HepG2 (cell line): Measurements from ENCODE around the gene NFKB2. TPM values are rescaled to one million over a fixed set of nuclear protein-coding genes. Genes with fewer than 3 reads are reported as not detected.

Experiments
- ATAC-seq: fragments of 200-7000 bp; cut with Tn5 transposase; 3 replicates; pipeline ENCODE4 v1.9.1; 2020; ENCODE audit warnings: mild to moderate bottlenecking, moderate library complexity
- BruUV-seq: library from RNA; stranded (reverse); fragments of 400-500 nt; replicated peaks from 2 replicates; lab custom pipeline; 2021; lab: Mats Ljungman, UMichigan
- CTCF ChIA-PET: fragments of 300-600 bp; formaldehyde crosslinking; extraction: SDS; loops from one replicate; lab custom pipeline; 2021; ENCODE audit warnings: low total read pairs, inconsistent platforms, low intra/inter-chr PET ratio; lab: Yijun Ruan, JAX
- POLR2A ChIA-PET: fragments of 350-600 bp; sonication (Branson Sonifier 250); formaldehyde crosslinking; loops from one replicate; lab custom pipeline; 2020; ENCODE audit warnings: antibody characterized with exemption, inconsistent platforms; lab: Yijun Ruan, JAX
- DNase-seq: peaks from one replicate; pipeline ENCODE4 v3.0.0-alpha.2; 2015; ENCODE audit warnings: low spot score
- FAIRE-seq: peaks from 3 replicates; lab custom pipeline; 2011; peaks lifted over from hg19 to GRCh38; lab: Jason Lieb, UNC
- H2AFZ ChIP-seq: one replicate; pipeline ENCODE4 v1.6.1; 2011; ENCODE audit warnings: low read length, inconsistent platforms
- H3K27ac ChIP-seq: fragments of 300-600 bp; 3 replicates; pipeline ENCODE4 v1.8.0; 2011; ENCODE audit warnings: mixed run types, mild to moderate bottlenecking, mixed read lengths, low read length, inconsistent platforms; ENCODE audit not compliant: insufficient read depth; ENCODE audit errors: extremely low read length
- H3K27me3 ChIP-seq, 2 experiments: fragments of 200-600 bp in 1 of 2; 2 replicates in 1 of 2; 3 replicates in 1 of 2; pipeline versions ENCODE4 v1.6.0 to v1.8.0; 2011; ENCODE audit warnings: low read length in 2 of 2, mild to moderate bottlenecking in 2 of 2, moderate library complexity in 2 of 2, inconsistent platforms in 1 of 2; ENCODE audit not compliant: insufficient read depth in 2 of 2, control insufficient read depth in 1 of 2
- H3K36me3 ChIP-seq, 2 experiments: fragments of 200-600 bp in 1 of 2; replicated peaks in 1 of 2; 2 replicates in 1 of 2; 3 replicates in 1 of 2; pipeline versions ENCODE4 v1.5.1 to v1.8.0; 2011; ENCODE audit warnings: low read length in 2 of 2, inconsistent platforms in 1 of 2; ENCODE audit not compliant: insufficient read depth in 2 of 2, control insufficient read depth in 1 of 2
- H3K4me1 ChIP-seq: 2 replicates; pipeline ENCODE4 v1.5.1; 2012; ENCODE audit warnings: low read length, inconsistent platforms; ENCODE audit not compliant: insufficient read depth
- H3K4me2 ChIP-seq: 2 replicates; pipeline ENCODE4 v1.6.0; 2011; ENCODE audit warnings: low read depth, low read length, inconsistent platforms
- H3K4me3 ChIP-seq, 3 experiments: fragments of 200-600 bp in 1 of 3; sonication (generic), shearing (Covaris generic) in 1 of 3; replicated peaks in 1 of 3; 2 replicates each; pipeline ENCODE4 v1.5.1; 2011 to 2016; ENCODE audit warnings: low read length in 3 of 3, inconsistent platforms in 2 of 3, low read depth in 2 of 3, mild to moderate bottlenecking in 2 of 3, control low read depth in 1 of 3, mixed read lengths in 1 of 3; ENCODE audit not compliant: insufficient read depth in 1 of 3
- H3K79me2 ChIP-seq: one replicate; pipeline ENCODE4 v1.6.1; 2011; ENCODE audit warnings: low read length, inconsistent platforms; ENCODE audit not compliant: insufficient read depth
- H3K9ac ChIP-seq: 2 replicates; pipeline ENCODE4 v1.6.0; 2011; ENCODE audit warnings: mild to moderate bottlenecking, low read depth, low read length, inconsistent platforms; ENCODE audit not compliant: insufficient read depth
- H3K9me3 ChIP-seq: 2 replicates; pipeline ENCODE4 v1.5.1; 2012; ENCODE audit warnings: mild to moderate bottlenecking, low read length
- H4K20me1 ChIP-seq: 2 replicates; pipeline ENCODE4 v1.6.0; 2011; ENCODE audit warnings: inconsistent platforms, mild to moderate bottlenecking, low read length, moderate library complexity; ENCODE audit not compliant: insufficient read depth
- DPF2 ChIP-seq: sonication (generic); formaldehyde crosslinking; IDR thresholded peaks from 2 replicates; pipeline ENCODE4 v1.4.0; 2020; ENCODE audit warnings: mild to moderate bottlenecking, low read depth, missing genetic modification reagents, borderline replicate concordance
- GFI1 ChIP-seq: sonication (generic); formaldehyde crosslinking; IDR thresholded peaks from 2 replicates; pipeline ENCODE4 v1.5.0; 2020; ENCODE audit warnings: missing genetic modification reagents, mild to moderate bottlenecking, borderline replicate concordance
- HDAC2 ChIP-seq: sonication (generic); formaldehyde crosslinking; IDR thresholded peaks from 2 replicates; pipeline ENCODE4 v1.4.0; 2020; ENCODE audit warnings: missing genetic modification reagents
- NCOA2 ChIP-seq: sonication (generic); formaldehyde crosslinking; IDR thresholded peaks from 2 replicates; pipeline ENCODE4 v1.8.0; 2022; ENCODE audit warnings: inconsistent platforms
- SNRNP70 ChIP-seq: fragments of 200-400 bp; formaldehyde crosslinking; IDR thresholded peaks from 2 replicates; pipeline ENCODE4 v1.6.1; 2017; ENCODE audit warnings: mild to moderate bottlenecking, low read depth, low read length, moderate library complexity
- ZNF260 ChIP-seq: sonication (generic); formaldehyde crosslinking; IDR thresholded peaks from 2 replicates; pipeline ENCODE4 v1.4.0; 2020; ENCODE audit warnings: missing genetic modification reagents, low read depth, mild to moderate bottlenecking, borderline replicate concordance
- ZNF296 ChIP-seq: sonication (generic); formaldehyde crosslinking; conservative IDR thresholded peaks from 2 replicates; pipeline ENCODE4 v1.5.0; 2020; ENCODE audit warnings: mild to moderate bottlenecking, missing genetic modification reagents
- ZNF776 ChIP-seq: sonication (generic); formaldehyde crosslinking; IDR thresholded peaks from 2 replicates; pipeline ENCODE4 v1.4.0; 2020; ENCODE audit warnings: mild to moderate bottlenecking, missing genetic modification reagents
- WGBS: methylation state at CpG from one replicate; pipeline ENCODE4 v1.1.6; 2017; ENCODE audit warnings: low lambda C conversion rate; 5-methylcytosine and 5-hydroxymethylcytosine counted together
- in situ Hi-C: cut with HindIII; loops from 2 replicates; pipeline ENCODE4 v1.10.0; 2017; ENCODE audit warnings: low pct_unique_long_range_greater_than_20kb; ENCODE audit not compliant: extremely low pct_ligation_motif_present
- intact Hi-C: fragments of 100-400 bp; cut with micrococcal nuclease; formaldehyde crosslinking; loops from one replicate; pipeline ENCODE4 v1.10.0; 2022; ENCODE audit not compliant: unreplicated experiment
- polyA plus RNA-seq, 8 experiments: library from polyadenylated mRNA; depleted of rRNA in 3 of 8; stranded (reverse) in 7 of 8; unstranded in 1 of 8; fragments of >200 nt; fragmentation: Illumina TruSeq in 4 of 8; extraction: Trizol in 4 of 8; gene quantifications; 2 replicates each; pipeline versions ENCODE4 v1.2.1 to v1.2.3, GENCODE V29; 2011 to 2016; ENCODE audit warnings: low read depth in 4 of 8, missing spikeins in 1 of 8, mixed read lengths in 1 of 8; ENCODE audit not compliant: insufficient read depth in 1 of 8
- total RNA-seq, 5 experiments: library from RNA; depleted of rRNA; stranded (reverse); fragments of >200 nt; fragmentation: Illumina TruSeq; extraction: Trizol; gene quantifications; 2 replicates each; pipeline ENCODE4 v1.2.3, GENCODE V29; 2016; ENCODE audit warnings: low read depth in 1 of 5
- TF ChIP-seq, protein P1 (sequence below): sonication (generic); formaldehyde crosslinking; IDR thresholded peaks from 2 replicates; pipeline ENCODE4 v1.8.0; 2022; ENCODE audit warnings: mild to moderate bottlenecking, missing genetic modification reagents, moderate library complexity
- TF ChIP-seq, protein P2 (sequence below): sonication (generic); formaldehyde crosslinking; IDR thresholded peaks from 2 replicates; pipeline ENCODE4 v1.8.1; 2023; ENCODE audit warnings: mild to moderate bottlenecking, missing genetic modification reagents
- TF ChIP-seq, protein P3 (sequence below): sonication (generic); formaldehyde crosslinking; IDR thresholded peaks from 2 replicates; pipeline ENCODE4 v1.4.0; 2020; ENCODE audit warnings: missing genetic modification reagents
- TF ChIP-seq, protein P4 (sequence below): sonication (generic); formaldehyde crosslinking; IDR thresholded peaks from 2 replicates; pipeline ENCODE4 v1.5.0; 2020; ENCODE audit warnings: missing genetic modification reagents

The NFKB2 gene
- total and polyA plus RNA-seq, 2 of the 13 experiments (the other 11 are each of a cell fraction or from before 2014, with no cell fraction given): 7.7 to 12.5 TPM

DNA sequence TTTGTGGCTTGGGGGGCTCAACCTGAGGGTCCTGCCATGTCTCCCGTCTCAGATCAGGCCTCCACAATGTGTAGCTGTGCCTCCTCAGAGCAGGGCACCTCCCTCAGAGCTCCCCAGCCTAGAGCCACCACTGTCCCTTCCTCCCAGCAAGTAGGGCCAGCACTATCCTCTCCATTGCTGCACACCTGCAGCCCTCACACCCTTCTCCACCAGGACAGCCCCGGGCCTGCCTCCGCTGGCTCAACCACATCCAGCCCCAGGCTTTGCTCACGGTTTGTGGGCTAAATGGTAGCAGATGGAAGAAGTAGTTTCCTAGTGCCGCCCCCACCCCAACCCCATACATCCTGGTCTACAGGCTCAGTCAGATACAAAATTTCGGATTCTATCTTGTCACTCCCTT is 10.1 kb downstream of the NFKB2 start:
- intact Hi-C loops (no loop called here), in situ Hi-C loops (loop anchor here (10.0 kb wide), 1 partner anchor 69 kb away; no protein-coding TSS in a partner anchor)
- WGBS: 45% methylated on average over 5 of the region's 6 CpGs
- Histone ChIP-seq H3K27me3 (peaks cover 15 to 39% of the 10 kb centered on the region in 2 experiments), H3K36me3 (peaks cover 0 to 4% of the 10 kb centered on the region in 2 experiments; a peak in 1 of 5 replicates), H3K4me1 (peaks cover 25% of the 10 kb centered on the region), H3K79me2 (no peaks in the 10 kb centered on the region), H3K9ac (no peak overlapping the region), H2AFZ (no peak overlapping the region), H3K4me3 (no peak overlapping the region), H3K9me3 (no peaks in the 10 kb centered on the region), H3K4me2 (no peak overlapping the region), H3K27ac (no peak overlapping the region), H4K20me1 (0 out of 2 replicates have a peak, but pooled peaks cover 4% of the 10 kb centered on the region)
- FAIRE-seq (no peak), ATAC-seq (no peak), DNase-seq (no peak)
- no TSS peak for BruUV-seq
- TF ChIP-seq, protein P1, sequence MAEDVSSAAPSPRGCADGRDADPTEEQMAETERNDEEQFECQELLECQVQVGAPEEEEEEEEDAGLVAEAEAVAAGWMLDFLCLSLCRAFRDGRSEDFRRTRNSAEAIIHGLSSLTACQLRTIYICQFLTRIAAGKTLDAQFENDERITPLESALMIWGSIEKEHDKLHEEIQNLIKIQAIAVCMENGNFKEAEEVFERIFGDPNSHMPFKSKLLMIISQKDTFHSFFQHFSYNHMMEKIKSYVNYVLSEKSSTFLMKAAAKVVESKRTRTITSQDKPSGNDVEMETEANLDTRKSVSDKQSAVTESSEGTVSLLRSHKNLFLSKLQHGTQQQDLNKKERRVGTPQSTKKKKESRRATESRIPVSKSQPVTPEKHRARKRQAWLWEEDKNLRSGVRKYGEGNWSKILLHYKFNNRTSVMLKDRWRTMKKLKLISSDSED (CRISPR knock-in tag): no peak
- no peak for TF ChIP-seq ZNF296 (CRISPR knock-in tag)
- TF ChIP-seq NCOA2 (CRISPR knock-in tag): no peak
- CTCF ChIA-PET: no interaction called here
- POLR2A ChIA-PET: interaction anchor here (2.2 kb wide), 1 partner anchor 10 kb away, joined by 7 read pairs; the partner anchor contains the start of gene NFKB2

DNA sequence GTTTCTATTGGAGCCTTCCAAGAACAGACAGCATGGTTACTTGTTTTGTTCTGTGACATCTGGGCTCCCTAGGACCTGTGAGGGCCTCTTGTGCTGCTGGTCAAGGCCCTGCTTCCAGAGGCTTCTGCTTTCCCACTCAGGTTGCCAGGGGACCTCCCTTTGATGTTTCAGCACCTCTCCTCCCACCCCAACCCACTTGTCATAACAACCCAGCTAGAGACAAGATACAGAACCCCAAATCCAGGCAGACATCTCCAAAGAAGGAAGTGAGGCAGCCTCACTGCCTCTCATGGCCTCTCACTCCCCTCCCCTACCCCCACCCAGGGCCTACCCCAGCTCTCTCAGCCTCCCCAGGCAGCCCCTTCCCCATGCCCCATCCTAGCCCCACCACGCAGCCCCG is 11.3 kb downstream of the NFKB2 start:
- DNase-seq (no peak), ATAC-seq (no peak), FAIRE-seq (no peak)
- H3K9ac ChIP-seq: no peak overlapping the region
- no peak overlapping the region for H3K27ac ChIP-seq
- in situ Hi-C loops (loop anchor here (10.0 kb wide), 1 partner anchor 68 kb away; no protein-coding TSS in a partner anchor), intact Hi-C loops (no loop called here)
- H4K20me1 ChIP-seq: peaks cover 4% of the 10 kb centered on the region; the same call in 1 of the 2 replicates
- 0% methylated on average over 2 of the region's 2 CpGs for WGBS
- H3K9me3 ChIP-seq: no peaks in the 10 kb centered on the region
- H3K27me3 ChIP-seq: peaks cover 17 to 50% of the 10 kb centered on the region in 2 experiments
- H3K4me1 ChIP-seq: peaks cover 25% of the 10 kb centered on the region
- H3K79me2 ChIP-seq: no peaks in the 10 kb centered on the region
- BruUV-seq: no TSS peak
- ChIA-PET CTCF (no interaction called here), POLR2A (no interaction called here)
- no peaks in the 10 kb centered on the region for H3K36me3 ChIP-seq
- H2AFZ ChIP-seq: no peak overlapping the region
- H3K4me3 ChIP-seq: no peak overlapping the region
- no peak overlapping the region for H3K4me2 ChIP-seq
- no peak for TF ChIP-seq DPF2 (CRISPR knock-in tag)
- no peak for TF ChIP-seq ZNF260
- TF ChIP-seq, protein P2, sequence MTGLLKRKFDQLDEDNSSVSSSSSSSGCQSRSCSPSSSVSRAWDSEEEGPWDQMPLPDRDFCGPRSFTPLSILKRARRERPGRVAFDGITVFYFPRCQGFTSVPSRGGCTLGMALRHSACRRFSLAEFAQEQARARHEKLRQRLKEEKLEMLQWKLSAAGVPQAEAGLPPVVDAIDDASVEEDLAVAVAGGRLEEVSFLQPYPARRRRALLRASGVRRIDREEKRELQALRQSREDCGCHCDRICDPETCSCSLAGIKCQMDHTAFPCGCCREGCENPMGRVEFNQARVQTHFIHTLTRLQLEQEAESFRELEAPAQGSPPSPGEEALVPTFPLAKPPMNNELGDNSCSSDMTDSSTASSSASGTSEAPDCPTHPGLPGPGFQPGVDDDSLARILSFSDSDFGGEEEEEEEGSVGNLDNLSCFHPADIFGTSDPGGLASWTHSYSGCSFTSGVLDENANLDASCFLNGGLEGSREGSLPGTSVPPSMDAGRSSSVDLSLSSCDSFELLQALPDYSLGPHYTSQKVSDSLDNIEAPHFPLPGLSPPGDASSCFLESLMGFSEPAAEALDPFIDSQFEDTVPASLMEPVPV (CRISPR knock-in tag): no peak
- TF ChIP-seq HDAC2 (CRISPR knock-in tag): no peak
- TF ChIP-seq, protein P3, sequence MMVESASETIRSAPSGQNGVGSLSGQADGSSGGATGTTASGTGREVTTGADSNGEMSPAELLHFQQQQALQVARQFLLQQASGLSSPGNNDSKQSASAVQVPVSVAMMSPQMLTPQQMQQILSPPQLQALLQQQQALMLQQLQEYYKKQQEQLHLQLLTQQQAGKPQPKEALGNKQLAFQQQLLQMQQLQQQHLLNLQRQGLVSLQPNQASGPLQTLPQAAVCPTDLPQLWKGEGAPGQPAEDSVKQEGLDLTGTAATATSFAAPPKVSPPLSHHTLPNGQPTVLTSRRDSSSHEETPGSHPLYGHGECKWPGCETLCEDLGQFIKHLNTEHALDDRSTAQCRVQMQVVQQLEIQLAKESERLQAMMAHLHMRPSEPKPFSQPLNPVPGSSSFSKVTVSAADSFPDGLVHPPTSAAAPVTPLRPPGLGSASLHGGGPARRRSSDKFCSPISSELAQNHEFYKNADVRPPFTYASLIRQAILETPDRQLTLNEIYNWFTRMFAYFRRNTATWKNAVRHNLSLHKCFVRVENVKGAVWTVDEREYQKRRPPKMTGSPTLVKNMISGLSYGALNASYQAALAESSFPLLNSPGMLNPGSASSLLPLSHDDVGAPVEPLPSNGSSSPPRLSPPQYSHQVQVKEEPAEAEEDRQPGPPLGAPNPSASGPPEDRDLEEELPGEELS: no peak
- no peak for TF ChIP-seq SNRNP70
- TF ChIP-seq, protein P4, sequence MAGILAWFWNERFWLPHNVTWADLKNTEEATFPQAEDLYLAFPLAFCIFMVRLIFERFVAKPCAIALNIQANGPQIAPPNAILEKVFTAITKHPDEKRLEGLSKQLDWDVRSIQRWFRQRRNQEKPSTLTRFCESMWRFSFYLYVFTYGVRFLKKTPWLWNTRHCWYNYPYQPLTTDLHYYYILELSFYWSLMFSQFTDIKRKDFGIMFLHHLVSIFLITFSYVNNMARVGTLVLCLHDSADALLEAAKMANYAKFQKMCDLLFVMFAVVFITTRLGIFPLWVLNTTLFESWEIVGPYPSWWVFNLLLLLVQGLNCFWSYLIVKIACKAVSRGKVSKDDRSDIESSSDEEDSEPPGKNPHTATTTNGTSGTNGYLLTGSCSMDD (CRISPR knock-in tag): no peak
- TF ChIP-seq ZNF776 (CRISPR knock-in tag): no peak
- TF ChIP-seq GFI1 (CRISPR knock-in tag): no peak
